Keratinocyte (primary cell): ENCODE data around the gene GAS6.

Source experiments
- EZH2 ChIP-seq: IDR thresholded peaks from one replicate; pipeline ENCODE4 v1.6.1; 2012; ENCODE audit warnings: inconsistent platforms, mild to moderate bottlenecking, low read length, moderate library complexity
- TF ChIP-seq, protein P1 (sequence below), 3 experiments: IDR thresholded peaks in 1 of 3; conservative IDR thresholded peaks in 1 of 3; optimal IDR thresholded peaks in 1 of 3; 2 replicates in 2 of 3; 3 replicates in 1 of 3; pipeline versions ENCODE3 to v1.5.1; 2011; ENCODE audit warnings: low read length in 3 of 3, mild to moderate bottlenecking in 3 of 3, moderate library complexity in 2 of 3, control low read depth in 1 of 3, inconsistent platforms in 1 of 3; ENCODE audit not compliant: insufficient read depth in 2 of 3; ENCODE audit errors: extremely low read depth in 1 of 3

DNA sequence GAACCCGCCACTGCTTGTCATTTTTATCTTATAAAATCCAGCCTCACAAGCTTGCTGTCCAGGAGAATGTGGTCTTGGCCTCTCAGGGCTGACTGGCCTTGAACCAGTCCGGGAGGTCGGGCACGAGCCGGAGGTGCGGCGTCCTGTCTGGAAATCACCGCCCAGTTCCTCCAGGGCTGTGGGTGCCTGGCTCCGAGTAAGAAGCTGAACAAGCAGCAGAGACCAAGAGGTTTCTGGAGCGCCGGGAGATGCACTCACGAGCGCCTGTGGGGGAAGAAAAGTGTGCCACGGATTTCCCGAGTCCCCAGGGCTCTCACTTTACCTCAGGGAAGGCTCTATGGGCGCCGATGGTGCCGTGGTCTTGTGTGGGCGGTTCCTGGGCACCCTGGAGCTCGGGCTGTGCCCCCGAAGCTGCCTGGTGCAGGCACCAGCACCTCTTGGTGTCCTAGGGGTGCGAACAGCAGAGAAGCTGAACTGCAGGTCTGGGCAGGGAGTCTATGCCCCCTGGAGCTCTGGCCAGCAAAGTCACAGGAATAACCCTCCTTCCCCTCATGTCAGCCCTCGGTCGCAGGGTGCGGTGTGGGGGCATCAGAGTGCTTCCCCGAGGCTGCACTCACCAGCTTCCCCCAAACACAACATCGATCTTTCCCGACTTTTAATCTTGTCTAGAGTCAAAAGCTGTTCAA, 50.0 kb downstream of the GAS6 start:
- TF ChIP-seq, protein P1, sequence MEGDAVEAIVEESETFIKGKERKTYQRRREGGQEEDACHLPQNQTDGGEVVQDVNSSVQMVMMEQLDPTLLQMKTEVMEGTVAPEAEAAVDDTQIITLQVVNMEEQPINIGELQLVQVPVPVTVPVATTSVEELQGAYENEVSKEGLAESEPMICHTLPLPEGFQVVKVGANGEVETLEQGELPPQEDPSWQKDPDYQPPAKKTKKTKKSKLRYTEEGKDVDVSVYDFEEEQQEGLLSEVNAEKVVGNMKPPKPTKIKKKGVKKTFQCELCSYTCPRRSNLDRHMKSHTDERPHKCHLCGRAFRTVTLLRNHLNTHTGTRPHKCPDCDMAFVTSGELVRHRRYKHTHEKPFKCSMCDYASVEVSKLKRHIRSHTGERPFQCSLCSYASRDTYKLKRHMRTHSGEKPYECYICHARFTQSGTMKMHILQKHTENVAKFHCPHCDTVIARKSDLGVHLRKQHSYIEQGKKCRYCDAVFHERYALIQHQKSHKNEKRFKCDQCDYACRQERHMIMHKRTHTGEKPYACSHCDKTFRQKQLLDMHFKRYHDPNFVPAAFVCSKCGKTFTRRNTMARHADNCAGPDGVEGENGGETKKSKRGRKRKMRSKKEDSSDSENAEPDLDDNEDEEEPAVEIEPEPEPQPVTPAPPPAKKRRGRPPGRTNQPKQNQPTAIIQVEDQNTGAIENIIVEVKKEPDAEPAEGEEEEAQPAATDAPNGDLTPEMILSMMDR (optimal IDR thresholded peaks at IDR 0.05 in 1 of 3, IDR thresholded peaks at IDR 0.05 in 1 of 3, conservative IDR thresholded peaks at IDR 0.05 in 1 of 3; ENCODE audit: extremely low read depth in 1 of 3, insufficient read depth in 2 of 3, low read length in 3 of 3) = no peak
- TF ChIP-seq EZH2 = no peak
